MV-4-11 (cell line): ENCODE measurements around the gene LMTK2.

Experiments
- DNase-seq: peaks from one replicate; lab custom pipeline; 2025; lab: John Stamatoyannopoulos, UW

Gene LMTK2

DNA sequence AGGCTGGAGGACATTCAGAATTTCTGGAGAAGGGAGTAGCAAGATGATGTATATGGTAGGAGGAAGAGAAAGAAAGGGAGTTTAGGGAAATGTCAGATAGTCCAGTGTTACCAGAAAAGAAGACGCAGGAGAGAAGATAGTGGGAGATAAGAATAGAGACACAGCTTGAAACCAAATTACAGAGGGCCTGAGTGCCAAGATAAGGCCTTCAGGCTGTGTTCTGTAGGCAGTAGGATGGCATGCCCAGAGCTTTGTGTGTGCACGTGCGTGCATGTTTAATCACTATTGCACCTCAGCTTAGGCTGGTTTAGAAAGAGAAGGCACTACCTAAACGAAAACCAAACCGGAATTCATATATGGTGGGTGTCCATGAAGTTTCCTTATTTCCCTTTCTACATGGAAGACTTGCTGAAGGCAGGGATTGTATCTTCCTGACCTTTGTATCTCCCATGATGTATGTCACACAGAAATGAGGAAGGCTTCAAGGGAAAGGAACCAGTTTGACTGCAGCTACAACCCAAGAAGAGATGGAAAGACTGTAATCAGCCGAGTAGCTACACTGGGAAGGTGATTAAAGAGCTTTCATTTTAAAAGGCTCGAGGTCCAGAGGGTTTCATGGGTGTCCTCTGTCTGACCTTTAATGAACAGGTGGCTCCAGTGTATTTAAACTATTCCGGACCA is 68.7 kb downstream of the LMTK2 start:
- no peak for DNase-seq

DNA sequence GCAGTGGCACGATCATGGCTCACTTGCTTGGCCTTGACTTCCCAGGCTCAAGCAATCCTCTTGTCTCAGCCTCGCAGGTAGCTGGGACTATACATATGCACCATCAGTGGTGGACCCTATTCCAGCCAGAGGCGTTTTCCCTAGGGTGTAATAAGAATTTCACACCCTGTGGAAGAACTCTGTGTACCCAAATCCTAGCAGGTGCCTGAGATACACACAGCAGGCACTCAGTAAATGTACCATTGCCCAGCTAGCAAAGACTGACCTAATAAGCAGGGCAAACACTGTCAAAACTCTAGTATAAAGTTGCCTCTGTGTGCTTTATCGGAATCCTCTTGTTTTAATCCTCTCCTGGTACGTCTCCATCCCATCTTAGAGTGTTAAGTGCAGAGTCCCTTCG is 70.9 kb downstream of the LMTK2 start:
- DNase-seq: no peak

DNA sequence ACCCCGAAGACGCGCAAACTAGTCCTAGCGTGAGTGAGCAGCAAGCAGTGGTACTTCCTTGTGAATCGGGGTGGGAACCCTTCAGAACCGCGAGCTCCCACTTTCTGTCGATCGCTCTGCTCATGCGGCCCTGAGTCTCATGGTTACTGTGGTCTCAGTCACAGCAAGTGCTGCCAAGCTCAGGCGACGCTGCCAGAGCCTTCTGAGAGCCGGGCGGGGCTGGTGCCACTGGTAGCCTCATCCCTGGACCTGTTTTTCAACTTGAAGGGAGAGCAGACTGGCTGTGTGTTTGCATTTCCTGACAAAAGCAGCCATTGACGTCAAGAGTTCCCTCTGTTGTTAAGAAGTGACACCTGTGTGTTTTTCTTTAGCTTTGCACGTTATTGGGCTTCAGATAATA is 71.7 kb downstream of the LMTK2 start:
- no peak for DNase-seq

DNA sequence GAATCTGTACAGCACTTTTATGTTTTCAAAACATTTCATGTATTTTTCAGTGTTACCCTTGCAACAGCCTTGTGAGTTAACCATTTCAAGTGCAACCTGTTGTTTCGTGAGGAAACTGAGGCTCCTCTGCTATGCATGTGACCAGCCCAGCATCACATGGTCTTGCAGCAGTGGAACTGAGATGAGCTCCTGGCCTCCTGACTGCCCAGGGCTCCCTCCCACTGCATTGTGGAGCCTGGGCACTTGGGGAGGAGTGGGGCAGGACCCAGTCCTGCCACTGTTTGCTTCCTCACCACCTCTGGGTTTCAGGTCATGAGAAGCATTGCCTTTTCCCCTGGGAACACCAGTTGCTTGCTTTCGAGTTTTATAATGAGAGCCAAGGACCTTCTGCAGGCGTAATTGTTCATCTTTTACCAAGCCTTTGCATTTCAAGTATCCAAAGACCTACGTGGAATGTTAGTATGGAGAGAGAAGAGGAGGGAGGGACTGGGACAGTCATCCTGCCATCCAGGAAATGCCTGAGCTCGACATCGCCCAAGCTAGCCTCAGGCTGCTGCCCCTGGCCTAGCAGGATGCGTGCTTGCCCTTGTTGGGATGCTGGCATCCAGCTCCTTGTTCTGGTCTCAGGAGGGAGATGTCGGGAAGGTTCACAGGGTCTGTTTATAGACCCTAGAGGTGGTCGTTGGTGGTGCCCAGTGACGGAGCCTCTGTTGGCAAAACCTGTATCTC is 72.3 kb downstream of the LMTK2 start:
- no peak for DNase-seq

DNA sequence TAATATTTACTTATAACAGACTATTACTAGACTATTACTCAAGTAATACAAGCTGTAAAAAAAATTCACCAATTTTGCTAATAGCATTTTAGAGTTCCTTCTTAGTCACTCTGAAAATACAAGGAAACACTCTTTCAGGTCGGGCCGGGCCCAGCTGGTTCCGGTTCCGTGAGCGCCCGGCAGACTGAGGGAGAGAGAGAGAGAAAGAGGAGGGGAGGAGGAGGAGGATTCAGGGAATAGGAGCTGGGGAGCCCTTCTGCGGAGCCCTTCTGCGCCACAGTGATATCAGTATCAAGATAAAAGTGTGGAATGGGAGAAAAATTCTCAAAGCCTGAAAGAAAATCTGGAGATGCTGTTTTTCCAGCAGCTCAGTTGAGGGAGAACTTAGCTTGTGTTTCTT is 74.1 kb downstream of the LMTK2 start:
- DNase-seq: no peak

DNA sequence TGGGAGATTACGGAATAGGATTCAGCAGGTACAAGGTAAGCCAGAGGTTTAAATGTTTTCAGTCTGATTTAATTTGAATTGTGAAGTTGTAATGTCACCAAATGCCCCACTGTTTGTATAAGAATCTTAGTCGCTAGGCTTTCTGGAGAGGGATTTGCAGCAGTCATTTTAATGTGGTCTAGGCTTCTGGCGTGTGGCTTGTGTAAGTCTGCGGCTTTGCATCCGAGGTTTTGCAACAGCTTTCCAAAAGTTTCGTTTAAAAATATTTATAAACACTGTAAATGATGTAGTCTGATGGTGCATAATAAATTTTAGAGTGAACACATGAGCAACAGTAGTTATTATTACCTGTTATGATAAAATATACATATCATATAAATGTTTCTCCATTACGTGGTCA is 78.4 kb downstream of the LMTK2 start:
- peak; percentile 82 for DNase-seq

DNA sequence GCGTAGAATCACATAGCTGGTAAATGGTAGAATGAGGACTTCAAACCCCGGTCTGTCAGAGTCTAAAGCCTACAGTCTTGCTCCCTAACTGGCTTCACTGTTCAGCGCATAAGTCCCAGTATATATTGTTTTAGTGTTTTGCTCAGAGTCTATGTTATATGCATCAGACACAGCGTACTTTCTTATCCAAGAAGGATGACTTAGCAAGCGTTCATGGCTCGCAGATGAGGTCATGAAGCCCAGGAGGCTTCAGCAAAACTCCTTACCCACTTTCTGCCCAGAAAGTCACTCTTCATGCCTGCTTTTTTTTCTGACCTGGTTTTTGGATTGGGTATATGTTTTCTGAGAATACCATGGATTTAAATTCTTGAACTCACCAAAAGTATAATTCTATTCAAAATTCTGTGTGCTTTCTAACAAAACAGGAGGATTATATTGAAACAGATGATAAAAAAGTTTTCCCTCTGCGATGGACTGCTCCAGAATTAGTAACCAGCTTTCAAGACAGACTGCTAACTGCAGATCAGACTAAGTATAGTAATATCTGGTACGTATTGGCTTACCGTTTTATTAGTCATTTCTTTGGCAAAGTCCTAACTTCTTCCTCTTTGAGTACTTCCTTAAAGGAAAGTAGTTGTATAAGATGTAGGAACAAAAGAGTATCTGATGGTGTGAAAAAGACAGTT is 79.9 kb downstream of the LMTK2 start:
- DNase-seq: no peak

DNA sequence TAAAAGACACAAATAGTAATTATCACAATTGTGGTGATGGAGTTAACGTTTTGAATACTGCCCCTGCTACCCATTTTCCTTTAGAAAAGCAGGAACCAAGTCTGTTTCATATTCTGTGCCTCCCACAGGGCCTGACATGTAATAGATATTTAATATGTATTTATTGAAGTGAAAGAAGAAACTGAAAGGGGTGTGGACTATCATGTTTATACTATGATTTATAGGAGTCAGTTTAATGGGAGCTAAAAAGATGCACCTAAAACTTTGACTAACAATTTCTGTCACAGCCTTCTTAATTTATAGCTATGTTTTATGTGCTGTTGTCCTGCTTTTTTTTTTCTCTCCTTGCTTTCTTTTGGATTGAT is 80.5 kb downstream of the LMTK2 start:
- peak; percentile 86 for DNase-seq

DNA sequence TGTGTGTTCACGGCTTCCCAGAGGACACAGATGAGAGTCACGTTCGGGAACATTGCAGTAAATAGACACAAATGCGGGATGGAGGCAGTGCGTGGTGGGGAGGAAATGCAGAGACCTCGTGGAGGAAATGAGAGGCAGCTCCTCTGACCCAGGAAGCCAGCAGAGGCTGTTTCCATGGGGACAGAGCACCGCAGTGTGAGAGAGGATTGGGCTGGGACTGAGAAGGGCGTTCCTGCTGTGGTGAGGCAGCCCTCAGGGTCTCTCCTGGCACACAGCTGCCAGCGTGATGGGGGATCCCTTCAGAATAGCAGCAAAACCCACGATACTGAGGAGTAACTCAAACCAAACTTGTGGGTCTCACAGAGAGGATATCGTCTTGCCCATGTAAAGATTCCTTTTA is 82.9 kb downstream of the LMTK2 start:
- no peak for DNase-seq

DNA sequence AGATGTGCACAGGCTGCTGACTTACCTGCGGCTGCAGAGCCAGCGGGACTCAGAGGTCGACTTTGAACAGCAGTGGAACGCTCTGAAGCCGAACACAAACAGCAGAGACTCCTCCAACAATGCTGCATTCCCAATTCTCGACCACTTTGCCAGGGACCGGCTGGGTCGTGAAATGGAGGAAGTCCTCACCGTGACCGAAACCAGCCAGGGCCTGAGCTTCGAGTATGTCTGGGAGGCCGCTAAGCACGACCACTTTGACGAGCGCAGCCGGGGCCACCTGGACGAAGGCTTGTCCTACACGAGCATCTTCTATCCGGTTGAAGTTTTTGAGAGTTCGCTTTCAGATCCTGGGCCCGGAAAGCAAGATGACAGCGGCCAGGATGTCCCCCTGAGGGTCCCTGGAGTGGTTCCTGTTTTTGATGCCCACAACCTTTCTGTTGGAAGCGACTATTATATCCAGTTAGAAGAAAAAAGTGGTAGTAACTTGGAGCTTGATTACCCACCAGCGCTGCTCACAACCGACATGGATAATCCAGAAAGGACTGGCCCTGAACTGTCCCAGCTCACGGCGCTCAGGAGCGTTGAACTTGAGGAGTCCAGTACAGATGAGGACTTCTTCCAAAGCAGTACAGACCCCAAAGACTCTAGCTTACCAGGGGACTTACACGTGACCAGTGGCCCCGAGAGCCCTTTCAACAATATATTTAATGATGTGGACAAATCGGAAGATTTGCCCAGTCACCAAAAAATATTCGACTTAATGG is 85.2 kb downstream of the LMTK2 start:
- no peak for DNase-seq

DNA sequence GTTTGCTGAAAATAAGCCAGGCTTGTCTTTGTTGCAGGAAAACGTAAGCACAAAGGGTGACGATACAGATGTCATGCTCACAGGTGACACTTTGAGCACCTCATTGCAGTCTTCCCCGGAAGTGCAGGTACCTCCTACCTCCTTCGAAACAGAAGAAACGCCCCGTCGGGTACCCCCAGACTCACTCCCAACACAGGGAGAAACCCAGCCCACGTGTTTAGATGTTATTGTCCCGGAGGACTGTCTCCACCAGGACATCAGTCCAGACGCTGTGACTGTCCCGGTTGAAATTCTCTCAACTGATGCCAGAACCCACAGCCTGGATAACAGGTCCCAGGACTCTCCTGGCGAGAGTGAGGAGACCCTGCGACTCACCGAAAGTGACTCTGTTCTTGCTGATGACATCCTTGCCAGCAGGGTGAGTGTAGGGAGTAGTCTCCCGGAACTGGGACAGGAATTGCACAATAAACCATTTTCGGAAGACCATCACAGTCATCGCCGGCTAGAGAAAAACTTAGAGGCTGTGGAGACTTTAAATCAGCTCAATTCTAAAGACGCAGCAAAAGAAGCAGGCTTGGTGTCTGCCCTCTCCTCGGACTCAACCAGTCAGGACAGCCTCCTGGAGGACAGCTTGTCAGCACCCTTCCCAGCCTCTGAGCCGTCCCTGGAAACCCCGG is 86.3 kb downstream of the LMTK2 start:
- no peak for DNase-seq

DNA sequence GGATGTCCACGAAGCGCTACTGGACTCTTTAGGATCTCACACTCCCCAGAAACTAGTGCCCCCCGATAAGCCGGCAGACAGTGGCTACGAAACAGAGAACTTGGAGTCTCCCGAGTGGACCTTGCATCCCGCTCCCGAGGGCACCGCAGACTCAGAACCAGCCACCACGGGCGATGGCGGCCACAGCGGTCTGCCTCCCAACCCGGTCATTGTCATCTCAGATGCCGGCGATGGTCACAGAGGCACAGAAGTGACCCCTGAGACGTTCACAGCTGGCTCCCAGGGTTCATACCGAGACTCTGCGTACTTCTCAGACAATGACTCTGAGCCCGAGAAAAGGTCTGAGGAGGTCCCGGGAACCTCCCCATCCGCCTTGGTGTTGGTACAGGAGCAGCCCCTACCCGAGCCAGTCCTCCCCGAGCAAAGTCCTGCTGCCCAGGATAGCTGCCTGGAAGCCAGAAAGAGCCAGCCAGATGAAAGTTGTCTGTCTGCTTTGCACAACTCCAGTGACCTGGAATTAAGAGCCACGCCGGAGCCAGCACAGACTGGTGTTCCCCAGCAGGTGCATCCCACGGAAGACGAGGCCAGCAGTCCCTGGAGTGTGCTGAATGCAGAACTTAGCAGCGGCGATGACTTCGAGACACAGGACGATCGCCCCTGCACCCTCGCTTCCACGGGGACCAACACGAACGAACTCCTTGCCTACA is 87.0 kb downstream of the LMTK2 start:
- no peak for DNase-seq

DNA sequence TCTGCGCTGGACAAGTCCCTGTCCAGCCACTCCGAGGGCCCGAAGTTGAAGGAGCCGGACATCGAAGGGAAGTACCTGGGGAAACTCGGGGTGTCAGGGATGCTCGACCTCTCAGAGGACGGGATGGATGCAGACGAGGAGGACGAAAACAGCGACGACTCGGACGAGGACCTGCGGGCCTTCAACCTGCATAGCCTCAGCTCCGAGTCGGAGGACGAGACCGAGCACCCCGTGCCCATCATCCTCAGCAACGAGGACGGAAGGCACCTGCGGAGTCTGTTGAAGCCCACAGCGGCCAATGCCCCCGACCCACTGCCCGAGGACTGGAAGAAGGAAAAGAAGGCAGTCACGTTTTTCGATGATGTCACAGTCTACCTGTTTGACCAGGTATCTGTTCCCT is 87.5 kb downstream of the LMTK2 start:
- no peak for DNase-seq

DNA sequence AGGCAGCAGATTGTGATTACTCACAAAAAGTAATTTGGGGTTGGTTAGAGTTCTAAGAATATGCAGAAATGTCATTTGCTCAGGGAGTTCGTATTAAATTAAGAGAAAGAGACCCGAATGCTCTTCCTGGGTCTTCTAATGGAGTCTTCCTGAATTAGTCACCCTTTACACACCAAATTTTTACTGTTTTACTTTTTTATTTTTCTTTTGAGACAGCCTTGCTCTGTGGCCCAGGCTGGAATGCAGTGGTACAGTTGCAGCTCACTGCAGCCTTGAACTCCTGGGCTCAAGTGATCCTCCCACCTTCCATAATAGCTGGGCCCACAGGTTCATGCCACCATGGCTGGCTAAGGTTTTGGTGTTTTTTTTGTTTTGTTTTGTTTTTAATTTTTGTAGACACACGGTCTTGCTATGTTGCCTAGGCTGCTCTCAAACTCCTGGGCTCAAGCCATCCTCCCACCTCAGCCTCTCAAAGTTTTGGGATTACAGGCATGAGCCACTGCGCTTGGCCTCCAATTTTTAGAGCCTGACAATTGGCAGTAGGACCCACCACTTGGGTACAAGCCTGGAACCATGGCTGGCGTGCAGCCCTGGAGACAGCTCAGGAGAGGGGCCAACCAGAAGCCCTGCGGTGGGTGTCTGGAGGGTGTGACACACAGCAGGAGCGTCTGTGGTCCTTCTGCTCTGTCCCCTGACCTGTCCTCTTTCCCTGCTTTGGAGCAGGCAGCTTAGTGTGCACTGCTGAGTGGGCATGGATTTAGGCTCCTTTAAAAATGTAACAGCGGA is 88.2 kb downstream of the LMTK2 start:
- no peak for DNase-seq

DNA sequence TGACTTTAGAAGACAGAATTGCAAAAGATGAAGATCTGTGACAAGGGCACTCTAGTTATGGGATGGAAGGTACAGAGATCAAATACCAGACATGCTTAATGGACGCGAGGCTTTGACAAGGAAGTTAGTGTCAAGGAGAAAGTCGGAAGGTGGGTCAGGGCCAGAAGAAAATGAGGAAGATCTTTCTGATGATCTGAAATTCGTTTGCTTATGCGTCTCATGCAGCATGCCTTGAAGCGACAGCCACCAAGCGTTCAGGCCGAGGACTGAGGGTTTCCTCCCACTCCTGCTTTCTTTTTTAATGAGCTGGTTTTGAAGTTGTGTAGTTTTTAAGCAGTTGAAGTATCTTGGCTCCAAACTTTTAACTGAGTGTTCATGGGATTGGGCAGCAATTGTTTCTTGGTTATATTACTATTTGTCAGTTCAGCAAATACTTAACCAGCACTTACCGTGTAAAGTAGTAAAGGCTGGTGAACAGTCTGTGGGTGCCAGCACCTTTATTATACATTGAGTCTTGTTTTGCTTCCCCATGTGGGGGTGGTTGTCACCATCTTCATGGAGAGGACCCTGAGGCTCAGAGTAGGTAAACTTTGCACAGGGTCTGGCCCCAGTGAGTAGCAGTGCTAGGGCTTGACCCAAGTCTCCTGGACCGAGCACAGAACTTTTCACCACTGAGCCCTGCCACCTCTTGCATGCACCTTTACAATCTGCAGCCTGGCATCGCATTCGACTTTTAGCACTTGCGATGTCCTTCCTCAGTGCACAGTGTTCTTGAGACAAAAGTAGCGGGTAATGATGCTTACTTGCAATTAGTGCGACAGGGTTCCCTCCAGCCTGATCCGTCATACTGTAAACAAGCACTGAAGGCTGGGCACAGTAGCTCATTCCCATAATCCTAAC is 90.3 kb downstream of the LMTK2 start:
- DNase-seq: peak; percentile 63

DNA sequence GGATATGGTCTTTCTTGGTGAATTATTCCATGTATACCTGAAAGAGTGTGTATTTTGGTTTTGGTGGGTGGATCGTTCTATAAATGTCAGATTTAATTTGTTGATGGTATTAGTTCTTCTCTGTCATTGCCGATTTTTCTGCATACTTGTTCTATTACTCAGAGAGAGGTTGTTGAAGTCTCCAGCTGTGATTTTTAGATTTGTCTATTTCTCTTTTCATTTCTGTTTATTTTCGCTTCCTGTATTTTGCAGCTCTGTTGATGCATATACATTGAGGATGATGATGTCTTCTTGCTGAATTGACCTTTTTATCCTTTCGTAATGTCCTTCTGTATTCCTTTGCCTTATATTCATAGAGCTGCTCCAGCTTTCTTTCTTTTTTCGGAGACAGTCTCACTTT is 92.5 kb downstream of the LMTK2 start:
- DNase-seq: peak; percentile 4

DNA sequence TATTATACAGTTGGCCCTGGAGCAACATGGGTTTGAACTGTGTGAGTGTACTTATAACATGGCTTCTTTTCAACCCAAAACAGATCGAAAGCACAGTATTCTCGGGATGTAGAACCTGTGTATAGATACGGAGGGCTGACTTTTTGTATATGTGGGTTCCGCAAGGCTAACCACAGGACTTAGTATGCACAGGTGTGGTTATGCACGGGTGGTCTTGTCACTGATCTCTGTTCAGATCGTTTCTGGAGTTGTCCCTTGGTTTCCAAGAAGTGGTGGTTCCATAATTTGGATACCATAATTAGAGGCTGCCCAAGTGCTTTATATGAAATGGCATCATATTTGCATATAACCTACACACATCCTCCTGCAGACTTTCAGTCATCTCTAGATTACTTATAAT is 93.7 kb downstream of the LMTK2 start:
- no peak for DNase-seq

DNA sequence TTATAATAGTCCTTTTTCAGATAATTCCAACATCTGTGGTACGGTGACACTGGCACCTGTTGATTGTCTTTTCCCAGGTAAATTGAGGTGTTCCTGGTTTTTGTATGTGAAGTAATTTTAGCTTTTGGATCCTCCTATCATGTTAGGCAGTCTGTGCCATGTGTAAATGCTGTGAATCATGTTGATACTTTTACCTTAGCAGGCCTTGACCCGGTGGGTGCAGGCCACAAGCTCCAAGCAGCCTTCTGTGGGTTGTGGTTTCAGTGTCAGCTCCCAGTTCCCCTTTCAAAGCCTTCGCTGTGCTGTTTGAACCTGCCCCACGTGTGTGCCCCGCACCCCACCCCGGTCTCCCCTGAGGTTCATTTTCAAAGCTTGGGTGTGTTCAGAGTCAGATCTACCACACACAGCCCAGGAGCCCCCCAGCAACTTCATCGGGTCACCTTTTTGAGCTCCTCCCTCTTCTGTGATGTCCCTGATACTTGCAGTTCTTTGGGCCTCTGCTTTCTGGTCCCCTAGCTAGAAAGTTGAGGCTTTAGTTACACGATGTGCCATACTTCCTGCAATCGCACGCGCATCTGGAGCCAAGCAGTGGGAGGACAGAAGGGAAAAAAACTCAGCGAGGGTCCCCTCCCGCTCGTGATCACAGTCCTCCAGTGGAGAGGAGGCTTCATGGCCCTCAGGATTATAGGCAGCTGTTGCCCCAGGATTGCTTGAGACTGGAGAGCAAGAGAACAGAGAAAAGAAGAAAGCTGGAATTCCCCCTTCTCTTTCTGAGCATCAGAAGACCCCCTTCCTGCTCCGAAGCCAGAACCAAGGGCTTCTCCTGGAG is 95.9 kb downstream of the LMTK2 start:
- DNase-seq: peak; percentile 93
